GM12892 (cell line): ENCODE results near the gene RANBP3.

Experiments
- POLR2A ChIP-seq: IDR thresholded peaks from 2 replicates; pipeline ENCODE4 v1.6.1; 2011; ENCODE audit warnings: low read depth, low read length, control low read depth
- POLR2AphosphoS5 ChIP-seq: IDR thresholded peaks from 2 replicates; pipeline ENCODE4 v1.6.1; 2011; ENCODE audit warnings: low read depth, low read length, control low read depth
- TAF1 ChIP-seq: IDR thresholded peaks from 2 replicates; pipeline ENCODE4 v1.6.1; 2011; ENCODE audit warnings: low read depth, mild to moderate bottlenecking, control low read depth, low read length, borderline replicate concordance

- no peak for TF ChIP-seq POLR2A
- no peak for TF ChIP-seq POLR2AphosphoS5
- no peak for TF ChIP-seq TAF1
These were observed 96.2 kb downstream of the RANBP3 start for GRCh38 chr19:5881543-5882299.
